ENCODE results near the gene BMPER. TPM values are rescaled to one million over a fixed set of nuclear protein-coding genes. Genes with fewer than 3 reads are reported as not detected.

BMPER gene
- total RNA-seq, 4 donors from 2014 or later, result 3.1 to 6.1 (median 3.9) TPM

- TF ChIP-seq CTCF (IDR thresholded peaks at IDR 0.05; ENCODE audit: low read depth), result no peak
Observed at GRCh38 chr7:33973231-33974015, 68.1 kb downstream of the BMPER start.

- TF ChIP-seq CTCF (IDR thresholded peaks at IDR 0.05; ENCODE audit: low read depth), result no peak
Observed at GRCh38 chr7:33979300-33979806, 74.0 kb downstream of the BMPER start.

GRCh38 chr7:33979807-33980355, 74.5 kb downstream of the BMPER start:
- no peak for TF ChIP-seq CTCF (IDR thresholded peaks at IDR 0.05; ENCODE audit: low read depth)

GRCh38 chr7:33981226-33981625, 75.9 kb downstream of the BMPER start:
- TF ChIP-seq CTCF (IDR thresholded peaks at IDR 0.05; ENCODE audit: low read depth), result no peak

- no peak for TF ChIP-seq CTCF (IDR thresholded peaks at IDR 0.05; ENCODE audit: low read depth)
Observed at GRCh38 chr7:33981671-33982424, 76.5 kb downstream of the BMPER start.

- TF ChIP-seq CTCF (IDR thresholded peaks at IDR 0.05; ENCODE audit: low read depth), result no peak
Observed at GRCh38 chr7:33982425-33982786, 77.1 kb downstream of the BMPER start.

GRCh38 chr7:33986451-33986850, 81.1 kb downstream of the BMPER start:
- no peak for TF ChIP-seq CTCF (IDR thresholded peaks at IDR 0.05; ENCODE audit: low read depth)

All from subcutaneous adipose tissue (tissue), 4 donors.